Activated T-helper 1 cell treated with anti-CD3 and anti-CD28 coated beads, Interleukin-2, amount 50 U/mL, for 16 hours (primary cell): ENCODE data around the gene AP3D1.
"Not testable (repeated sequence)": the region's sequence is repeated elsewhere in the genome, so short reads cannot be mapped to it uniquely, and the experiment has no call there.

ENCODE experiments used
- DNase-seq, 2 donors: peaks; one replicate each; pipeline ENCODE4 v3.0.0-alpha.2; 2020; ENCODE audit warnings: low read depth in 1 of 2, low spot score in 1 of 2

The AP3D1 gene

DNA sequence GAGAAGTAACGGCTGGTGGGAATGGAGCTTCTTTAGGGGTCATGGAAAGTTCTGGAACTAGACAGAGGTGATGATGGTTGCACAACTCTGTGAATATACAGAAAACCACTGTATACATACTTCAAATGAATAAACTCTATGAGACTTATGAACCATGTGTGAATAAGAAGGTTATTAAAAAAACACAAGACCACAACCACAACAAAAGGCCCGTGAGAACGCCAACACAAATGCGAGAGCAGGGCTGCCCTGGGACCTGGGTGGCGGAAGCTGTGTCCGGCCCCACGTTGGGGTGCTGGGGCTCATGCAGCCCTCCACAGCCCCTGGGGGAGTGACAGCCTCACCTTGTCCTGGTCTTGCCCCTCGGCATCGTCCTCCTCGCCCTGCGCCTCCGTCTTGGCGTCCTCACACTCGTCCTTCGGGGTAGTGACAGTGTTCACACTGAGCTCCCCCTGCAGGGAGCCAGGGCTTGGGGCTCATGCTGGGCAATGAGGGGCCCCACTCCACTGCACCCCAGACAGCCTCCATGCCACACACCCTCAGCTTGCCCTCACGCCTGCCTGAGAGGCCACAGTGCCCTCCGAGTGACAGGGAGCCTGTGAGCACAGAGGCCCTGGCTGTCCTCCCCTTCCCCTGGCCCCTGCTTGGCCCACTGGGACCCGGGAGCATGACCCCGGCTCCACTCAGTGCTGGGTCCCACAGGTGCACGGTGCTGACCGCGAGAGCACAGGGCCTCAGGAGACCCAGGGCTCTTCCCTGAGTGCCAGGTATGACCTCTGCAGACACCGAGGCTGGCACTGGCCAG, 38.6 kb downstream of the AP3D1 start:
- no peak for DNase-seq

DNA sequence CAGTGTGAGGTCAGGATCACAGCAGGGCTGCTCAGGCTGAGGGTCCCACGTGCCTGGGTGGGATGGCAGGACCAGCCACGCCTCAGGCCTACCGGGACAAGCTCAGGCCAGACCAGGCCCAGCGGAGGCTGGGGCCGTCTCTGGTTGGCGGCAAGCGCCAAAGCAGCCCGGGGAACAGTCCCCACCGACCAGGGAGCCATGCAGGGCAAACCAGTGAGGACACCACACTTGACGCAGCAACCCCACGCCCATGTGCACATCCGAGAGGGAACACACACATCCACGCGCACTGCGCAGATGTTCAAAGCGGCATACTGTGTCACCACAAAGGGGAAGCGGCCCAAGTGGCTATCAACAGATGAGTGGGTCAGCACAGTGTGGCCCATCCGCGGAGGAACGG, 39.5 kb downstream of the AP3D1 start:
- no peak for DNase-seq

DNA sequence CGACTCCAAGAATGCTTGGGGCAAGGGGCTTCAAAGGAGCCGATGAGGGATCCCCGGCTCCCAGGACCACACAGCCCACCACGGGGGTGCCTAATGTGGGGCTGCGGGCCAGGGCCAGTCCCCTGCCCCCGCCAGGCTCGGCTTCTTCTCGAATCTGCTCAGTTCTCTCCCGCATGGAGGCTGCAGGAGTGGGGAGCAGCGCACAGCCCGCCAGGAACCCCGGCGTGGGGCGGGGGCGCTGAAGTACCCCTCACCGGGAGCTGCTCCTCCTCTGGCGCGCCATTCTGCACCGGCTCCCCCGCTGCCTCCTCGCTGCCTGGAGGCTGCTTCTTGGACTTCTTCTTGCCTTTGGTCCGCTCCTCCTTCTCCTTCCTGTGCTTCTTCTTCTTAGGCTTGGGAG, 39.9 kb downstream of the AP3D1 start:
- no peak for DNase-seq

DNA sequence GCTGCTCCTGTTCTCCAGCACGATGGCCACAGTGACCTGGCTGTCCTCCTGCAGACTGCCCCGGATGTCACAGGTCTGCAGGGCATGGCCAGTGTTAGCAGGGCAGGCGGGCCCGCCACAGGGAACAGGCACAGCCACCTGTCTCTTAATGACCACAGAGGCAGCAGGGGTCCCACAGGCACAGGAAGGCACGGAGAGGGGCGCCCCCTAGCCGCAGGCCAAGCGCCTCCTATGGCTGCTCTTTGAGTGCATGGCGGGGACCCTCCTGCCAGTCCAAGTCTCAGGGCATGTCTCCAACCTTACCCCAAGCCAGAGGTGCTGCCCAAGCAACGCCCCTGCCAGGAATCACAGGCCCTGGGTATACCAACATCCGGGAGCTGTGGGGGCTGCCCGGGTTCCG, 40.5 kb downstream of the AP3D1 start:
- no peak for DNase-seq

DNA sequence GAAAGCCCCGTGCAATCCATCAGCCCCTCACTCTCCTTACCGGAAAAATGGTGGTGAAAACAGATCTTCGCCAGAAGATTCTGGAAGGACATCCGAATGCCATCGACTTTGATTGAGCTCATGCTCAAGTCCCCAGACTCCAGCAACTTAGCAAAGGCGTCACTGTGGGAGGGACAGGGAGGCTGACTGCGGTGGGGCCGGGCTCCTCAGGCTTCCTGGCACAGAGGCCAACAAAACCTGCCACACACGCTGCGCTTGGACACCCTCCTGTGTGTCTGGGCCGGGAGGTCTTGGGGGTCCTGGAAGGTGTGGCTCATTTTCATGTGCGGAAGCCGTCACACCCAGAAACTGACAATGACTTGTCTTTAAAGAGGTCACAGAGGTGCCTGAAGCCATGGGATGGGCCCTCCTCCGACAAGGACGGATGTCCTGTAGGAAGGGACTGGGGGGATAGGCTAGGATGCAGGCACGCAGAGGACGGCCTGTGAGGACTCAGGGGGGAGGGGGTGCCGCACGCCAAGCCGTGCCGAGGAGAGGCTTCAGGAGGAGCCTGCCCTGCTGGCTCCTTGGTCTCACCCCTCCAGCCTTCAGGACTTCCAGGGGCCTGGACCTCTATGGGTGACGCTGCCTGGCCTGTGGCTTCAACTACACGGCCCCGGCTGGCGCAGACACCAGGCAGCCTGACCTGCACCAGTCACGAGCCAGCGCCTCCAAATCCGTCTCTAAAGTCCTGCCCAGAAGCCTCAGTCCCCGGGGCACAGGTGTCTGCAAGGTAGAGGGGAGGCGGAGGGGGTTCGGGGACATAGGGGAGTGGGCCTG, 42.1 kb downstream of the AP3D1 start:
- DNase-seq: no peak

DNA sequence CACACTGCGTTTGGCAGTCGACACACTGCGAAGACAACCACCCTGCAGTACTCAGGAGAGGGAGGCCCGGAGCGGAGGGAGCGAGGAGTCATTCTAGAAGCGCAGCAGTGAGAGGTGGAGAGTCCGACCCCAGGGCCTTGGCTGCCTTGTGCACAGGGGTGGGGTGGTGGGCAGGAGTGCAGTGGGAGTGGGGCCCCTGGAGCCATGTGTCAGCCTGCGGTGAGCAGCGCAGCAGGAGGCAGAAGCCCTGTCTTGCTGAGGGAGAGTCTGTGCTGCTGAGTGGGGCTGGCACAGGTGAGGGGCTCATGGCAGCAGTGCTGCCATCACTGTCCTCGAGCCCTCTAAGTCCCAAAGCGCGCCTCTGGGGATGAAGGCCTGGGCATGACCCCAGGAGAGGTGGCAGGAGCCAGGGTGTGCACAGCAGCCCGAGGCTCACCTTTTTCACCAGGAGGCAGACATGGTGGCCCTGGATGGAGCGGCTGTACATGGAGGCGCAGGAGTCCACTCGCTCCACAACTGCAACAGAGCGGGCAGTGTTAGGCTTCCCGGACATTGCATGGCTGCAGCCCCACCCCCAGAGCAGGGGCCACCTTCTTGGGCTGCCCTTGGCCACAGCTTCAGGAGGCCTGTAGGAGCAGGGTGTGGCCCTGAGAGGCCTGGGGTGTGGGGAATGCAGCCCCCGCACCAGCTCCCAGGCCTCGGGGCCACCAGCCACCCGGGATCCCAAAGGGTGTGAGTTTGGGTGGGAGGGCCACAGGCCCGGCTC, 42.9 kb downstream of the AP3D1 start:
- DNase-seq: no peak

DNA sequence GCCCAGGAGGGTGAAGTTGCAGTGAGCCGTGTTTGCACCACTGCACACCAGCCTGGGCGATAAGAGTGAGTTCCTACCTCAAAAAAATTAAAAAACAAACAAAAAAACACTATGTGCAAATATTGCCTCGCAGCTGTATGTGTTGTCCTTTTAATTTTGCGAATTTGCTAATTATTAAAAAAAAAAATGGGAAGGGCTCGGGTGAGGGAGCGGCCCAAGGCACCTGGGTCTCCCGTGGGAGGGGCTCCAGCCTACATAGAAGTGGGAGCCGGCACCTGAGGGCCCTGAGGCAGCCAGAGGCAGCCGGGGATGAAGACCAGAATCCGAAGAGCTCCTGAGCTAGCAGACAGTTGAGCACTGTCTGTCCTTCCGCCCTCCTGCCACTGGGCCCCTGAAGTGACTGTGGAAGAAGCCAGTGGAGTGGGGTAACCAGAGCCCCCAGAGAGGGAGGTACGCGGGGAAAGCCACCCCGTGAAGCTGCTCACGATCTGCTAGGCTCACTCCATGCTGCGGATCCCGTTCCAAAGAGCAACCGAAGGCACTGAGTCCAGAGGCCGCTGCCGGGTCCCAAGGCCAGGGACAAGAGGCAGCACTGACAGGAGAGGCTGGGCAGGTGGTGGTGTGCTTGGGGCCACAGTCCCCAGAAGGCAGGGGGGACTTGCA, 48.2 kb downstream of the AP3D1 start:
- no peak for DNase-seq

DNA sequence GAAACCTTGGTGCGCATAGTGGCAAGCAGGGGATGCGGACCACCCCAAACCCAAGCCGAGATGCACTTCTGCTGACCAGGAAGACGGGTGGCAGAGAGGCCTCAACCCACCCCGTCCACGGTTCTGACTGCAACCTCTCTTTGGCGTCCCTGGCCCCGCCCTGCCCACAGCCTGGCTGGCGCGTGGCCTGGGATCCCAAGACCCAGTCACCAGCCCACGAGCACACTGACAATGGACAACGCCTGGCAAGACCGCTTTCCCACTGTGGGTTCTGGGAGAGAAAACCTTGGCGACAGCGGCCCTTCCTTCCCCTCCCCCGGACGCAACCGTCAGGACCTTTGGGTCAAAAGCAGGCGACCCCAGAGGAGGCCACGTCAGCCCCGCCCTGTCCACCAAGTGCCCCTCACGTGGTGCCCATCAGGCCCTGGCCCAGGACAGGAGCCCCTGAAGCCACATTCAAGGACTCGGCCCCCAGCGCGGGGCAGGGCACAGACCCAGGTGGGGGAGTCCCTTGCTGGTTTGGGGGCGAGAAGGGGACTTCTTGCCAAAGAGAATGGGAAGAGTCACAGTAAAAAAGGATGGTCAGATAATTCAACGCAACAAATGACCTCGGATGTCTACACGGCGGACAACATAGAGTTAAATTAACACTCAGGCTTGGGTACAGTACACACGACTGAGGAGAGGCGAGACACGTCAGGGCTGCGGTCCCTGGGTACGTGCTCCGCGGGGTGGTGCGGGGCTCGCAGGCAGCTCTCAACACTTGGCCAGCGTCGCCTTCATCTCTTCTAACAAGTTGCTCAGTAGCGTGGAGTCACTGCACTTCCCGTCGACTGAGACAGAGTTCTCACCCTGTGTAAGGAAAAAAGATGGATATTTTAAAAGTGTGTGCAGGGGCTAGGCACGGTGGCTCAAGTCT, 49.7 kb downstream of the AP3D1 start:
- no peak for DNase-seq

DNA sequence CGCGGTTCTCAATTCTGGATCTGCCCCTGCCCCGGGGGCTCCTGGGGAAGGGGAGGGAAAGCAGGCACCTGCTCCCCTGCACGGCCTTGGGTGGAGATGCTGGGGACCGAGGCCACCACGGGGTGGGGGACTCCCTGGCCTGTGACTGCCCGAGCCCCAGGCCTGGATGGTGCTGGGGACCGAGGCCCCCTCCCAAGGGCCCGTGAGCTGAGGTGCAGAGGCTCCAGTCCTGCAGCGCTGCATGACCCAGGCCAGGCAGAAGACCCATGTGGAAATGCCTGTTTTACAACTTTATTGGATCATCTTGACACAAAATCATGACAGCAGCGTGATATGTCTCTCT, 50.7 kb downstream of the AP3D1 start:
- DNase-seq: no peak

DNA sequence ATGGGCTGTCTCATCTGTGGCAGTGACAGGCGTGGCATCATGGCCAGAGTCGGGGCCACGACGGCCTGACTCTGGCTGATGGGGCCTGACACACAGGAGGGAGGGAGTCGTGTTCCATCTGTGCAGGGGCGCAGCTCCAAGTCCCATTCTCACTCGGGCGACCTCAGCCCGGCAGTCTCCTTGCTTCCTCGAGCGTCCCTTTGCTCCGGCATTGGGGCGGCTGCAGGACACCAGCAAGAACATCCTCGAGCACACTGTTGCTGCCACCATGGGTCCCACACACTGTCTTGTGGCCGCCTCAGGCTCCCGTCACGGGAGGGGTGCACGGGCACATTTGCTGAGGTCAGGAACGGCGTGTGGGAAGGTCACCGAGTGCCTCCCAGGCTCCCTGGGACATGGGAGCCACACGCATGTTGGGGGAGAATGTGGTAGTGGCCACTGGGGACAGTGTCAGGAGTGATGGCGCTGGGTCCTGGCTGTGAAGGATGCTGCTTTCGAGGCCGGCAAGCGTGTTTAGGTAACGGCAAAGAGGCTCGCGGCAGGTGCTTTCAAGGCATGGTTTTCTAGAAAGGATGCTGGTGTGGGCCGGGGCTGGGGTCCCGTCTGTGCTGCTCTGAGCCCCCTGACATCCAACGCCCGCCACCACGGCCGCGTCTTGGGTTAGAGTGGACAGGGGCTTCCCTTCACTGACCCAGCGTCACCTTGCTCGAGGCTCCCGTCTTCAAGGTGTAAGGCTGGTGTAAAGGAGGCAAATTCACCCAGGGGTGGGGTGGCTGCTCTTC, 51.2 kb downstream of the AP3D1 start:
- DNase-seq: no peak

DNA sequence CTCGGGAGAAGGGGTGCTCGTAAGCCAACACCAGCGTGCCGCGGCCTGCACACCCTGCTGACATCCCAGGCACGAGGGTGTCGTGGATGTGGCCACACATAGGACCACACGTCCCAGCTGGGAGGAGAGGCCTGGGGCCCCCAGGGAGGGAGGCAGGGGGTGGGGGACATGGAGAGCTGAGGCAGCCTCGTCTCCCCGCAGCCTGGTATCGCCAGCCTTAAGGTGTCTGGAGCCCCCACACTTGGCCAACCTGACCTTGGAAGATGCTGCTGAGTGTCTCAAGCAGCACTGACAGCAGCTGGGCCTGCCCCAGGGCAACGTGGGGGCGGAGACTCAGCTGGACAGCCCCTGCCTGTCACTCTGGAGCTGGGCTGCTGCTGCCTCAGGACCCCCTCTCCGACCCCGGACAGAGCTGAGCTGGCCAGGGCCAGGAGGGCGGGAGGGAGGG, 52.3 kb downstream of the AP3D1 start:
- no peak for DNase-seq

DNA sequence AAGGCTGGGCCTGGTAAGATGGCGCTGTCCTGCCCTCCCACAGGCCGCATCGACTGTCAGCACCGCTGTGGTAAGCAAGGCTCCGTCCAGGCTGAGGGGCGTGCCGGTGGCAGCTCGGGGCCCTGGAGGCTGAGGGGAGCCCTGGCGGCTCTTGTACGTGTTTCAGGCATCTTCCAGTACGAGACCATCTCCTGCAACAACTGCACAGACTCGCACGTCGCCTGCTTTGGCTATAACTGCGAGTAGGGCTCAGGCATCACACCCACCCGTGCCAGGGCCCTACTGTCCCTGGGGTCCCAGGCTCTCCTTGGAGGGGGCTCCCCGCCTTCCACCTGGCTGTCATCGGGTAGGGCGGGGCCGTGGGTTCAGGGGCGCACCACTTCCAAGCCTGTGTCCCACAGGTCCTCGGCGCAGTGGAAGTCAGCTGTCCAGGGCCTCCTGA, 53.5 kb downstream of the AP3D1 start:
- DNase-seq: no peak

DNA sequence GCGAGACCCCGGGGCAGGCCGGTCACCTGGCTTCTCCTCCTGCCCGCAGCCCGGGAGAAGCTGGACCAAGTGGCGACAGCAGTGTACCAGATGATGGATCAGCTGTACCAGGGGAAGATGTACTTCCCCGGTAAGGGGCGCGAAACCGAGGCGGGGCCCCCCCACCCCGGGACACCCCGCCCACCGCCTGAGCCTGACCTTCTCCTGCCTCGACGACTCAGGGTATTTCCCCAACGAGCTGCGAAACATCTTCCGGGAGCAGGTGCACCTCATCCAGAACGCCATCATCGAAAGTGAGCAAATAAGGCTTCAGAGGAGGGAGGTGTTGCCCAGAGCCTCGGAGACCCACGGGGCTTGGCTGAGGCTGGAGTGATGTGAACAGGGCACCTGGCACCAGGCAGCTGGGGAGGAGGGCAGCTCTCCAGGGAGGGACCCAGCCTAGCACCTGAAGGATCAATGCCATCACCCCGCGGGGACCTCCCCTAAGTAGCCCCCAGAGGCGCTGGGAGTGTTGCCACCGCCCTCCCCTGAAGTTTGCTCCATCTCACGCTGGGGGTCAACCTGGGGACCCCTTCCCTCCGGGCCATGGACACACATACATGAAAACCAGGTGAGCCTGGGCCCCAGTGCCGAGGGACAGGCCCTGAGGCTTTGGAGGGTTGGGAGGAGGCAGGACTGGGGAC, 54.0 kb downstream of the AP3D1 start:
- peak in 1 of 2 donors; percentile 39 for DNase-seq

DNA sequence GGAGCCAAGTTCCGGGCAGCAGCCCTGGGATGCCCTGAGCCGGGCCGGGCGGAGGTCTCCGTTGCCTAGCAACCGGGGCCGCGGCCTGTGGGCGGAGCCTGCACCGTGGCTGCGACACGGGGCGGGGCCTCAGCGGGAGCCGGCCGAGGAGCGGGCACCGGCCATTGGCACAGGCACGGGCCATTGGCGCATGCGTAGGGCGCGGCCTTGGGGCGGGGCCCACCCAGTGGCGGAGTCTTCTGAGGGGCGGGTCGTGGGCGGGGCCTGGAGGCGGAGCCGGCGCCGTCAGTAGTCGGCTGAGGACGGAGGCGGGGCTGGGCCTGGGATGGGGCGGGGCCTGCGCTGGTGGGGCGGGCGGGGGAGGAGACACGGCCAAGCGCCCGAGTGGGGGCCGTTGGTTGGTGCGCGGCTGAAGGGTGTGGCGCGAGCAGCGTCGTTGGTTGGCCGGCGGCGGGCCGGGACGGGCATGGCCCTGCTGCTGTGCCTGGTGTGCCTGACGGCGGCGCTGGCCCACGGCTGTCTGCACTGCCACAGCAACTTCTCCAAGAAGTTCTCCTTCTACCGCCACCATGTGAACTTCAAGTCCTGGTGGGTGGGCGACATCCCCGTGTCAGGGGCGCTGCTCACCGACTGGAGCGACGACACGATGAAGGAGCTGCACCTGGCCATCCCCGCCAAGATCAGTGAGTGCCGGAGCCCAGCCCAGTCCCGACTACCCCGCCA, 54.7 kb downstream of the AP3D1 start, which contains the start of gene IZUMO4:
Gene IZUMO4 (plus strand): TSS at position 436 of the 723 bp plus-strand sequence. CDS start 31 bp downstream, at position 467.
- peak; percentile 100 for DNase-seq

DNA sequence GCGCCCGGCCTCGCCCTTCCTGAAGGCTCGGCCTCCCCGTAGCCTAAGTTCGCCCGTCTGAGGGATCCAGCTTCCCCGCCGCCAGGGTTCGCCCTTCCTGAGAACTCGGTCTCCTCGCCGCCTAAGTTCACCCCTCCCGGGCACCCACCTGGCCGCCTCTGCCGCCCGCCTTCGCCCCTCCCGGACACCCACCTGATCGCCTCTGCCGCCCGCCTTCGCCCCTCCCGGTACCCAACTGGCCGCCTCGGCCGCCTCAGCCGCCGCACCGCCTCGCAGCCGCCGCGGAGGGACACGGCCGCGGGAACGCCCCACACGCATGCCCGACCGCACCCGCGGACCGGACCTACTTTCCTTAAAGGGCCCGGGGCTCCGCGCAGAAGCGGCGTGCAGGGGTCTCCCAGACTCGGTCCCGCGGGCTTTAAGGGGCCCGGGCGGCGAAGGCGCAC, 55.3 kb downstream of the AP3D1 start, which contains the start of gene MOB3A:
Gene MOB3A (minus strand): TSS at position 293 of the 446 bp plus-strand sequence. CDS start 17,766 bp downstream, outside the sequence.
- DNase-seq: peak; percentile 67 to 80

DNA sequence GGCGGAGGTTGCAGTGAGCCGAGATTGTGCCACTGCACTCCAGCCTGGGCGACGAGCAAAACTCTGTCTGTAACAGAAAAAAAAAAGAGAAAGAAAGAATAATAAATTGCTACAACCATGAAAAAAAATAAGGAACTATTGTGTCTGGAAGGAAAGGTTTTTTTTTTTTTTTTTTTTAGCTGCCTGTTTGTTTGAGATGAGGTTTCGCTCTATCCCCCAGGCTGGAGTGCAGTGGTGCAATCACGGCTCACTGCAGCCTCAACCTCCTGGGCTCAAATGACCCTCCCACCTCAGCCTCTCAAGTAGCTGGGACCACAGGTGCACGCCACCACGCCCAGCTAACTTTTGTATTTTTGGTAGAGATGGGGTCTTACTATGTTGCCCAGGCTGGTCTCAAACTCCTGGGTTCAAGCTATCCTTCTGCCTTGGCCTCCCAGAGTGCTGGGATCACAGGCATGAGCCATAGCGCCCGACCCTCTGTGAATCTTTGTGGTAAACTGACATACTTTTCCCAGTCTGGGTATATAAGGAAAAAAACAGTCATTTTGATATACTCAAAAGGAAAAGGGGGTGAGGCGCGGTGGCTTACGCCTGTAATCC, 59.3 kb downstream of the AP3D1 start:
- DNase-seq: not testable (repeated sequence)

DNA sequence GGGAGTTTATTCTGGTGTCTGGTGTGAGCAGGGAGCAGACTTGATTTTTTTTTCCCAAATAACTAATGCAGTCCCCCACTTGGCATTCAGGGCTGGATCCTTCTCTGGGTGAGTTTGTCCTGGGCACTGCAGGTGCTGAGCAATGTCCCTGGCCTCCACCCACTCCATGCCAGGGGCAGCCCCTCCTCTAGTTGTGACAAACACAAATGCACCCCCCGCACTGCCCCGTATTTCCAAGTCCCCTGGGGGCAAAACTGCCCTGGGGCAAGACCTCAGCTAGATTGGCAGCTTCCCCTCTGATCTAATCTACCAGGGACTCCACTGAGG, 61.7 kb downstream of the AP3D1 start:
- no peak for DNase-seq
